ENCODE results near the gene PPP6R2. TPM values are rescaled to one million over a fixed set of nuclear protein-coding genes. Genes with fewer than 3 reads are reported as not detected.

The PPP6R2 gene
- total RNA-seq, 1 experiment from 2014 or later, result 61.3 TPM

GRCh38 chr22:50475652-50476002 lies 132.5 kb downstream of the PPP6R2 start:
- ChIA-PET CTCF (no interaction called here), POLR2A (no interaction called here), RAD21 (ENCODE audit: low non-redundant PET in 1 of 2, low total read pairs in 2 of 2, uncharacterized antibody in 2 of 2, unreplicated experiment in 2 of 2) (no interaction called here)
- BruUV-seq (replicated peaks), result no TSS peak
- Histone ChIP-seq H3K9ac (ENCODE audit: low read length) (peak overlapping the region; percentile 67), H3K36me3 (ENCODE audit: control insufficient read depth in 1 of 2, insufficient read depth in 2 of 2, low read length in 2 of 2) (no peaks in the 10 kb centered on the region), H3K9me3 (ENCODE audit: control insufficient read depth in 1 of 2, insufficient read depth in 1 of 2, low read depth in 1 of 2, low read length in 2 of 2) (no peaks in the 10 kb centered on the region), H3K27ac (ENCODE audit: low read depth, low read length) (peak overlapping the region; percentile 56; the same call in 1 of the 2 replicates), H3K4me3 (replicated peaks in 1 of 2; ENCODE audit: low read depth in 1 of 2, low read length in 2 of 2) (peak overlapping the region; percentile 45 to 87), H4K20me1 (ENCODE audit: insufficient read depth) (peaks cover 6% of the 10 kb centered on the region; the same call in 1 of the 2 replicates), H3K79me2 (ENCODE audit: insufficient read depth, low read length) (peaks cover 40% of the 10 kb centered on the region), H3K9me2 (ENCODE audit: insufficient read depth) (no peaks in the 10 kb centered on the region), H3K4me1 (ENCODE audit: control insufficient read depth in 1 of 2, insufficient read depth in 2 of 2, low read length in 2 of 2) (peaks cover 20 to 40% of the 10 kb centered on the region in 2 experiments), H3K4me2 (ENCODE audit: low read length) (peak overlapping the region; percentile 89), H2AFZ (ENCODE audit: low read depth, low read length, poor library complexity, severe bottlenecking) (no peak overlapping the region), H3K27me3 (ENCODE audit: insufficient read depth, low read length) (no peaks in the 10 kb centered on the region)
- intact Hi-C loops (cut with micrococcal nuclease), result no loop called here
- no peak for DNase-seq (ENCODE audit: low read depth, low spot score)
- no peak for ATAC-seq
- TF ChIP-seq ZFX (IDR thresholded peaks at IDR 0.05) (no peak), CTCF (IDR thresholded peaks at IDR 0.05 in 2 of 3, conservative IDR thresholded peaks at IDR 0.05 in 1 of 3; ENCODE audit: borderline replicate concordance in 1 of 3, insufficient read depth in 1 of 3, low read depth in 2 of 3, low read length in 2 of 3) (no peak), CBX3 (IDR thresholded peaks at IDR 0.05; ENCODE audit: low read depth) (no peak), EZH2phosphoT487 (IDR thresholded peaks at IDR 0.05; ENCODE audit: borderline replicate concordance) (no peak), ZBTB33 (IDR thresholded peaks at IDR 0.05; ENCODE audit: extremely low read depth, insufficient replicate concordance, low read length) (no peak), CEBPB (IDR thresholded peaks at IDR 0.05; ENCODE audit: low read depth) (no peak), ELF1 (IDR thresholded peaks at IDR 0.05; ENCODE audit: borderline replicate concordance, low read depth) (no peak), RAD21 (IDR thresholded peaks at IDR 0.05; ENCODE audit: low read depth) (no peak), YY1 (IDR thresholded peaks at IDR 0.05; ENCODE audit: extremely low read depth, insufficient replicate concordance, low read depth, low read length) (no peak), POLR2AphosphoS5 (IDR thresholded peaks at IDR 0.05; ENCODE audit: low read depth, low read length) (no peak), JUND (IDR thresholded peaks at IDR 0.05) (no peak), TCF7L2 (IDR thresholded peaks at IDR 0.05; ENCODE audit: borderline replicate concordance, extremely low read depth, insufficient read depth, insufficient read length) (no peak), FOSL1 (IDR thresholded peaks at IDR 0.05; ENCODE audit: low read depth) (no peak), SP1 (IDR thresholded peaks at IDR 0.05; ENCODE audit: low read depth) (no peak), POLR2A (IDR thresholded peaks at IDR 0.05; ENCODE audit: borderline replicate concordance, extremely low read depth, insufficient read depth, insufficient read length) (no peak), SIN3A (IDR thresholded peaks at IDR 0.05; ENCODE audit: low read depth) (no peak), EZH2 (IDR thresholded peaks at IDR 0.05) (no peak), EGR1 (IDR thresholded peaks at IDR 0.05; ENCODE audit: low read depth) (no peak)
- TF ChIP-seq, protein P1, sequence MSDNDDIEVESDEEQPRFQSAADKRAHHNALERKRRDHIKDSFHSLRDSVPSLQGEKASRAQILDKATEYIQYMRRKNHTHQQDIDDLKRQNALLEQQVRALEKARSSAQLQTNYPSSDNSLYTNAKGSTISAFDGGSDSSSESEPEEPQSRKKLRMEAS (IDR thresholded peaks at IDR 0.05), result no peak
- TF ChIP-seq, protein P2, sequence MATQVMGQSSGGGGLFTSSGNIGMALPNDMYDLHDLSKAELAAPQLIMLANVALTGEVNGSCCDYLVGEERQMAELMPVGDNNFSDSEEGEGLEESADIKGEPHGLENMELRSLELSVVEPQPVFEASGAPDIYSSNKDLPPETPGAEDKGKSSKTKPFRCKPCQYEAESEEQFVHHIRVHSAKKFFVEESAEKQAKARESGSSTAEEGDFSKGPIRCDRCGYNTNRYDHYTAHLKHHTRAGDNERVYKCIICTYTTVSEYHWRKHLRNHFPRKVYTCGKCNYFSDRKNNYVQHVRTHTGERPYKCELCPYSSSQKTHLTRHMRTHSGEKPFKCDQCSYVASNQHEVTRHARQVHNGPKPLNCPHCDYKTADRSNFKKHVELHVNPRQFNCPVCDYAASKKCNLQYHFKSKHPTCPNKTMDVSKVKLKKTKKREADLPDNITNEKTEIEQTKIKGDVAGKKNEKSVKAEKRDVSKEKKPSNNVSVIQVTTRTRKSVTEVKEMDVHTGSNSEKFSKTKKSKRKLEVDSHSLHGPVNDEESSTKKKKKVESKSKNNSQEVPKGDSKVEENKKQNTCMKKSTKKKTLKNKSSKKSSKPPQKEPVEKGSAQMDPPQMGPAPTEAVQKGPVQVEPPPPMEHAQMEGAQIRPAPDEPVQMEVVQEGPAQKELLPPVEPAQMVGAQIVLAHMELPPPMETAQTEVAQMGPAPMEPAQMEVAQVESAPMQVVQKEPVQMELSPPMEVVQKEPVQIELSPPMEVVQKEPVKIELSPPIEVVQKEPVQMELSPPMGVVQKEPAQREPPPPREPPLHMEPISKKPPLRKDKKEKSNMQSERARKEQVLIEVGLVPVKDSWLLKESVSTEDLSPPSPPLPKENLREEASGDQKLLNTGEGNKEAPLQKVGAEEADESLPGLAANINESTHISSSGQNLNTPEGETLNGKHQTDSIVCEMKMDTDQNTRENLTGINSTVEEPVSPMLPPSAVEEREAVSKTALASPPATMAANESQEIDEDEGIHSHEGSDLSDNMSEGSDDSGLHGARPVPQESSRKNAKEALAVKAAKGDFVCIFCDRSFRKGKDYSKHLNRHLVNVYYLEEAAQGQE (IDR thresholded peaks at IDR 0.05; ENCODE audit: low read depth), result no peak
